ENCODE results near the gene IRF6. TPM values are rescaled to one million over a fixed set of nuclear protein-coding genes. Genes with fewer than 3 reads are reported as not detected.
A peak's percentile ranks its signal among the peaks of the same experiment; 100 is the strongest.

IRF6 gene
- total RNA-seq, 6 experiments from 2014 or later = 24.9 to 33.9 (median 28.9) TPM

GRCh38 chr1:209749670-209750323 is 56.1 kb downstream of the IRF6 start:
- H3K4me1 ChIP-seq = peaks cover 0 to 21% (median 2%) of the 10 kb centered on the region in 4 donors
- WGBS (ENCODE audit: insufficient coverage, low coverage, low lambda C conversion rate, missing lambda C conversion rate) = 26% methylated on average over 6 of the region's 6 CpGs
- no peaks in the 10 kb centered on the region for H3K27me3 ChIP-seq
- TF ChIP-seq CTCF (IDR thresholded peaks at IDR 0.05) (no peak), POLR2A (IDR thresholded peaks at IDR 0.05) (no peak)
- no peak overlapping the region for H3K4me3 ChIP-seq
- ATAC-seq (no peak), DNase-seq (no peak)
- no peaks in the 10 kb centered on the region for H3K36me3 ChIP-seq
- H3K27ac ChIP-seq = no peak overlapping the region
- H3K9me3 ChIP-seq = no peaks in the 10 kb centered on the region
- intact Hi-C loops (cut with DNase I) = loop anchor here (5.0 to 10.0 kb wide), 2 partner anchors 55 to 57 kb away; no protein-coding TSS in a partner anchor

GRCh38 chr1:209749205-209749604 is 56.7 kb downstream of the IRF6 start:
- ATAC-seq = no peak

GRCh38 chr1:209748620-209749019 is 57.3 kb downstream of the IRF6 start:
- Histone ChIP-seq H3K9me3 (no peaks in the 10 kb centered on the region), H3K36me3 (no peaks in the 10 kb centered on the region), H3K4me3 (no peak overlapping the region), H3K27me3 (no peaks in the 10 kb centered on the region), H3K27ac (no peak overlapping the region), H3K4me1 (peaks cover 0 to 21% (median 2%) of the 10 kb centered on the region in 4 donors)
- no peak for DNase-seq
- intact Hi-C loops (cut with DNase I) = loop anchor here (5.0 to 10.0 kb wide), 2 partner anchors 54 to 56 kb away; no protein-coding TSS in a partner anchor
- 60% methylated on average over 1 of the region's 4 CpGs for WGBS (ENCODE audit: insufficient coverage, low coverage, low lambda C conversion rate, missing lambda C conversion rate)
- no peak for TF ChIP-seq POLR2A (IDR thresholded peaks at IDR 0.05)
- no peak for TF ChIP-seq CTCF (IDR thresholded peaks at IDR 0.05)
- ATAC-seq = no peak

More at GRCh38 chr1:209749205-209749604, 56.7 kb downstream of the IRF6 start:
- no peaks in the 10 kb centered on the region for H3K36me3 ChIP-seq
- H3K27me3 ChIP-seq = no peaks in the 10 kb centered on the region
- intact Hi-C loops (cut with DNase I) = loop anchor here (5.0 to 10.0 kb wide), 2 partner anchors 54 to 57 kb away; no protein-coding TSS in a partner anchor
- 61% methylated on average over 2 of the region's 2 CpGs for WGBS (ENCODE audit: insufficient coverage, low coverage, low lambda C conversion rate, missing lambda C conversion rate)
- H3K4me3 ChIP-seq = no peak overlapping the region
- peaks cover 0 to 21% (median 2%) of the 10 kb centered on the region in 4 donors for H3K4me1 ChIP-seq
- no peak overlapping the region for H3K27ac ChIP-seq
- no peak for TF ChIP-seq POLR2A (IDR thresholded peaks at IDR 0.05)
- no peak for TF ChIP-seq CTCF (IDR thresholded peaks at IDR 0.05)
- no peaks in the 10 kb centered on the region for H3K9me3 ChIP-seq
- DNase-seq = no peak

GRCh38 chr1:209747580-209748262 is 58.2 kb downstream of the IRF6 start:
- WGBS (ENCODE audit: insufficient coverage, low coverage, low lambda C conversion rate, missing lambda C conversion rate) = 9% methylated on average over 6 of the region's 37 CpGs
- peak overlapping the region in 2 of 3 donors; percentile 49 to 64 for H3K27ac ChIP-seq

More at GRCh38 chr1:209747580-209748262, 58.2 kb downstream of the IRF6 start:
- Histone ChIP-seq H3K9me3 (no peaks in the 10 kb centered on the region), H3K36me3 (no peaks in the 10 kb centered on the region), H3K27me3 (no peaks in the 10 kb centered on the region), H3K4me1 (peaks cover 0 to 28% (median 2%) of the 10 kb centered on the region in 4 donors), H3K4me3 (peak overlapping the region in 1 of 3 donors; percentile 6)
- intact Hi-C loops (cut with DNase I) = loop anchor here (5.0 to 10.0 kb wide), 2 partner anchors 53 to 55 kb away; no protein-coding TSS in a partner anchor
- ATAC-seq (peak; percentile 96 to 99 (median 98)), DNase-seq (peak; percentile 95 to 98 (median 98))
- TF ChIP-seq CTCF (IDR thresholded peaks at IDR 0.05) (peak in 3 of 4 donors; percentile 93 to 99 (median 97)), POLR2A (IDR thresholded peaks at IDR 0.05) (no peak)

Measured in right lobe of liver (tissue), 6 donors.